Measurements from ENCODE around the gene GRAMD4.

Gene GRAMD4

DNA sequence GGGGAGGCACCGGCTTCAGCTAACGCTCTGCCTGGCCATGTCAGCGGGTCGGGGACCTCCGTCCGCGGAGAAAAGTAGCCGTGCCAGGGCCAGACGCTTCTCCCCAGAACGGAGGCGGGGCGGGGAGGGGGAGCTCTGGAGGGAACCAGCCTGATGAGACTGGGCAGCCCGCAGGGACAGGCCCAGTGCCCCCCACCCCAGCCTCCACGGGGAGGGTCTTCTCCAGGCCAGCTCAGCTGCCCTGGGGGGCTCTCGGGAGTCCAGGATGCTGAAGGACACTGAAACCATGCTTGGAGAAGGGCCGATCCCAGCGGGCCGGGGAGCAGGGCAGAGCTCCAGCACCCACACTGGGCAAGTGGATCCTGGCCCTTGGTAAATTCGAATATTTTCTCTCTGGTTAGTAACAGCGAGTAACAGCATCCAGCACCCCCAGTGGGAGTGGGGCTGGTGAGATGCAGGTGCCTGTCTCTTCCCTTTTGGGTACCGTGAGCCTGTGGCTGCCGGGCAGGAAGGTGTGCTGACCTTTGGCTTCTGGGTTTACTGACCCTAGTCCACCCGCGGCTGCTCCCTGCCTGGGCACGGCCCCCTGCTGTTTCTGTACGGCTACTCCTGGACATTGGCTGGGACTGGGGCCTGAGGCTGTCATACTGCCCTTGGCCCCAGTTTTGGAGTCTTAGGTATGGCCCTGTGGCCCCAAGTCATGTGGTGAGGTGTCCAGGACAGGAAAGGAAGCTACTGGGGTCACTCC lies 35.8 kb downstream of the GRAMD4 start:
- no peak for DNase-seq (ENCODE audit: low read depth, low spot score)

DNA sequence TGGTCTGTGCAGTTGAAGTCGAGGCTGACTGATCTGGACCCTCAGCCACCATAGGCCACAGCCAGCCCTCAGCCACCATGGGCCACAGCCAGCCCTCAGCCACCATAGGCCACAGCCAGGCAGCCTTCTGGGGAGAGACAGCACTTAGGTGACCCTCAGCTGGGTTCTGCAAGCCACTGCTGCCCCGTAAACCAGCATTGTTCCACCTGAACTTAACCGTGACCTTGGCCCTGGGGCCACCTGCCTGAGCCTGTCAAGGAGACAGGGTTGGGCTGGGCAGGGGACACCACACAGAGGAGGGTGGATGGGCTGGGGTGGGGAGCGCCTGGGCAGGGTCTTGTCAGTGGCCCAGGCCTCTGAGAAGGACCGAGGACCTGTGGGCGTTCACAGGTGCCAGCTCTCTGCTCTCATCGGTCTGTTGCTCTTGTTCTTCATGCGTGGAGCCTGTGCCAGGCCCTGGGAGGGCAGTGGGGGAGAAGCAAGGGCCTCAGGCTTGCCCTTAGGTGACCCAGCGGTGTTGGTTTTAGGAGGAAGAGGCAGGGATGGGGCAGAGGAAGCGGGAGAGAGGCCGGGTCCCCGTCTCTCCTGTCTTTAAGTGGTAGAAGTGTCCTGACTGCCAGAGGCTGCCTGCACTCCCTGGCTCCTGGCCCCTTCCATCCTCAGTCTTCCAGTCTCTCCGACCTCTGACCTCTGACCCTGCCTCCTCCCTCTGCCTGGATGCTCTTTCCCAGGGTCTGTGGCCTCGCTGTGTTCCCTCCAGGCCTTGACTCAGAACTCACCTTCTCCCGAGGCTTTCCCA lies 36.9 kb downstream of the GRAMD4 start:
- DNase-seq (ENCODE audit: low read depth, low spot score), result no peak

DNA sequence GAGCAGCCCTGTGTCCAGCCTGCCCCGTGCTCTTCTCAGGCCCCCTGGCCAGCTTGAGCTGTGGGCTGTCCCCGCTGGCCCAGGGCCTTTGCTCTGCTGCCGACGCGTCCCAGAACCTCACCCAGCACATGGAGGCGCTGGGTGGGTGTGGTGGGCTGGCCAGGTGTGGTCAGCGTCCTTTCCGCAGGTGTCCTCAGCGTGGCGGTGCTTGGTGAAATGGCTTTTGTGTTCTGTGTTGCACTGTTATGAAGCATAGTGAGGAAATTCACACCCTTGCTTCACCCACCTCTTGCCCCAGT lies 37.4 kb downstream of the GRAMD4 start:
- DNase-seq (ENCODE audit: low read depth, low spot score), result no peak

DNA sequence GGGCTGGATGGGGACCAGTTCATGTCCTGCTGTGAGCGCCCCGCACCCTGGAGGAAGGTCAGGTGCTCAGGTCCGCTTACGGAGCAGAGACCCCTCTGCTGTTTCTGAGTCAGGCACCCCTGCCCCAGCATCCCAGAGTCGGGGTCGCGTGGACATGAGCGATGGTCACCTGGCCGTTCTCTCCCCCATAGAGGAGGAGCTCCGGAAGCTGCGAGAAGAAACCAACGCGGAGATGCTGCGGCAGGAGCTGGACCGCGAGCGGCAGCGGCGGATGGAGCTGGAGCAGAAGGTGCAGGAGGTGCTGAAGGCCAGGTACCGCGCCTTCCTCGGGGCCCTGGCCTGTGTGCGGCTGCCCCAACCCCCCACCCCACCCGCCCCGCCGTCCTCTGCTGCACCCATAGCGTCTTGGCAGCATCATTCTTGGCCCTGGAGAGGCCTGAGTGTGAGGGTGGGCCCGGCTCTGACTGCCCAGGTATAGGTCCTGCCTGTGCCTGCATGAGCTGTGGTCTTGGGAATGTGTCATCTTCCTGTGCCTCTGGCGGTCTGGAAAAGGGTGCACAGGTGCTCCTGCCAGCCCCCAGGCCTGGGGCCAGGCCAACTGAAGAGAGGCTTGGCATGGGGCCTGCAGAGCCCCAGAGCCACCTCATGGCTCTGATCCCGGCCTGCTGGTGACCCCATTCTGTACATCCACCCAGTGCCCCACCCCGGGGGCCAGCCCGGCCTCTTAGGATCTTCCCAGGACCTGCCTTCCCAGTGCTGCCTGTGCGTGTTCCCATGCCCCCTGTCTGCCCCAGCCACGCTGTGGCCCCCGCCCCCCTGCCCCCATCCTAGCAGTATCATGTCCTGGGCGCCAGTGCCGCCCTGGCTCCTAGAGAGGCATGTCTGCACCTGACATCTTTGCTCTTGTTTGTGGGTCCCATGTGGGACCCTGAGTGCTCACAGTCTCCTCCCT lies 38.1 kb downstream of the GRAMD4 start:
- DNase-seq (ENCODE audit: low read depth, low spot score), result no peak

DNA sequence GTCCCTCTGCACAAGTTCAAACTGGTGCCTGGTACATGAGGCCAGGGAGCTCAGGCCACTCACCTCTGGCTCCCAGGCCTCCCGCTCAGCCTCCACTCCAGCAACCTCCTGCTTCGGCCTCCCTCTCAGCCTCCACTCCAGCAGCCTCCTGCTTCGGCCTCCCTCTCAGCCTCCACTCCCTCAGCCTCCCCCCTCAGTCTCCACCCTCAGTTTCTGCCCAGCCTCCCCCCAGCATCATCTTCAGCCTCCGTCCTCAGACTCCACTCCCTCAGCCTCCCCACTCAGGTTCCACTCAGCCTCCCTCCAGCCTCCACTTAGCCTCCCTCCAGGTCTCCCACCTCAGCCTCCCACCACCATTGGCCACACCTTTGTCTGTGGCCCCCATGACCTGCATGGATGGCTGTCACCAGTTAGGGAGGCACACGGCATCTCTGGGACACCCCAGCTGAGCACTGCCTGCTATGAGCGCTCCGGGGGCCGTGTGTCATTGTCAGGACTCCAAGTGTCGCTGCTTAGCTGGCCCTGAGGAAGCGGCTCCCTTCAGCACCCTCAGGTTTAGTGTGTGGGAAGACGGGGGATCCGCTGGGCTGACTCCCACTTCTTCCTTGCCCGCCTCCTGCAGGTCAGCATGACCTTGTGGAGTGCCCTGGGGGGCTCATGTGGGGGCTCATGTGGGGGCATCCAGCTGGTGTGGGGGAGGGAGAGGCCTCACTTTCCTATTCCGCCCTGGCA lies 39.0 kb downstream of the GRAMD4 start:
- no peak for DNase-seq (ENCODE audit: low read depth, low spot score)

DNA sequence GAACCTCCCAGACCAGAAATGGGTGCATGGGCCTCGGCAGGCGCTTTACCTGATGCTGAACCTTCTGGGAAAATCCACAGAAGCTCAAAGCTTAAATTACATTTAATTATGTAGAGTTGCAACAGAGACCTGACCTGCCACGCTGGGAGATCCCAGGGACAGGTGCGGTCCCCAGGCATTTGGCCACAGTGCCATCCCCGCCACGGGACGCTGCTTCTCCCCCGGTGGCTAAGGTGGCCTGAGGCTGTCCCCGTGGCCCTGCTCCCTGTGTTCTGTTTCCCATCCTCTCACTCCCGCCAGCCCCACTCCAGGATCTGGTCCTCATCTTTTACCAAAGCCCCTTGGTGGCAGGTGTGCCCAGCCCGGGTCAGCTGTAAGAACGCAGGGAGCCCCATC lies 39.6 kb downstream of the GRAMD4 start:
- no peak for DNase-seq (ENCODE audit: low read depth, low spot score)

DNA sequence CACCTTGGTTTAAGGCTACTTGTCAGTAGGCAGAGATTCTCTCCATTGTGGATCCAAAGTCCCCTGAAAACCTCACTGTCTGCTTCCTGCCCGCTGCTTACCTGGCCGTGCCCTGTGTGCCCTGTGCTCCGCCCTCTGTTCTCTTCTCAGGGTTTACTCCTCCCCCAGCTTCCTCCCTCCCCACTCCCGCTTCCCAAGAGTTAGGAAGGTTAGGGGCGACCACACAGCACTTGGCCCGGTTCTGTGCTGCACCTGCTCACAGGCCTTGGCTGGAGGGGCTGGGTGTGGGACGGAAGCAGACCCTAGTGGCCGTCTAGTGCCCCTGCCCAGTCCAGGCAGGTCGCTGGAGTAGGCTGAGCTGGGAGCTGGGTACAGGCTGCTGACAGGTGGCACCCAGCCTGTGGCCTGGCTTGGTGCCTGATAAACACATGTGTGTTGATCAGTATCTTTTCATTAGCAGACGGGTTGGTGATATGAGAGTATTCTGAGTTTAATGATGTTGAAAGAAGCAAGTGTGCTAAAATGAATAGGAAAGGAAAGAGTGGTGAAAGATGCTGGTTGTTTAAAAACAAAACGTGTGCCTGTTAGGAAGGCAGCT lies 40.5 kb downstream of the GRAMD4 start:
- no peak for DNase-seq (ENCODE audit: low read depth, low spot score)

DNA sequence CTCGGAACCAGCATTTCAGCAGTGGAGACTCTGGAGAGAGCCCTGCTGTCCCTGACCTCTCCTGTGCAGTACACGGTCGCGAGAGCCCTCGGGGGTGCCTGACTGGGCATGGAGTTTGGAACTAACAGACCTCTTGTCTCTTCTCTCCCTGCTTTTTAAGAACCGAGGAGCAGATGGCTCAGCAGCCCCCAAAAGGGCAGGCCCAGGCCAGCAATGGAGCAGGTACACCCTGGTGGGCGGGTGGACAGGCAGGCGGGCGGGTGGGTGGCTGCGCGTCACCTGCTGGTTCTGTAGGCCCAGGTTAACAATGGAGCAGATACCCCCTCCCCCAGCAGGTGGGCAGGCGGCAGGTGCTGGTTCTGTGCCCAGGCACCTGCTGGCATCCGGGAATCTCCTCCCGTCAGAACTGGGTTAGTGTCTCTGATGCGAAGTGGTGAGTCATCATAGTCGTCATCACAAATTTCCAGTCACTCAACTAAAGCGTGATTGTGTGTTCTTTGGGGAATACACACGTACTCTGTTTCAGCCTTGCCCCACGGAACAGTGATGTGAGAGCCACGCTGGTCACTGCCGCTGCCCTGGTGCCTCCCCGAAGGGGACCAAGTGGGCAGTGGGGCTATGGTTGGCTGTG lies 41.1 kb downstream of the GRAMD4 start:
- DNase-seq (ENCODE audit: low read depth, low spot score), result no peak

DNA sequence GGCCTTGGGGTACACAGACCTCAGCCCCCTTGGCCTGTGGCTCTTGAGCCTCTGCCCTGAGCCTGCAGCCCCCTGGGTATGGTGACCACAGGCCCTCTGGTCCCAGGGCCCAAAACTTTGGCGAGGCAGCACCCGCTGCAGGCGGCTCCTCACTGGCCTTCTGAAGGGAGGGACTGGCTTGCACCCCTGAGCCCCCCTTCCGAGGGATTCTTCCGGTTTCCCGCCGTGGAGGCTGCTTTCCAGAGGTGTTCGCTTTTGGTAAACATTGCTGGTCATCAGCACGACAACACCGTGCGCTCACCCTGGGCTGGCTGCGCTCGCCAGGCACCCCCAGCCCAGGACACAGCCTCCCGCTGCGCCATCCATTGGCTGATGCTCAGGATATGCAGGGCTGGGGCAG lies 42.0 kb downstream of the GRAMD4 start:
- DNase-seq (ENCODE audit: low read depth, low spot score), result no peak

DNA sequence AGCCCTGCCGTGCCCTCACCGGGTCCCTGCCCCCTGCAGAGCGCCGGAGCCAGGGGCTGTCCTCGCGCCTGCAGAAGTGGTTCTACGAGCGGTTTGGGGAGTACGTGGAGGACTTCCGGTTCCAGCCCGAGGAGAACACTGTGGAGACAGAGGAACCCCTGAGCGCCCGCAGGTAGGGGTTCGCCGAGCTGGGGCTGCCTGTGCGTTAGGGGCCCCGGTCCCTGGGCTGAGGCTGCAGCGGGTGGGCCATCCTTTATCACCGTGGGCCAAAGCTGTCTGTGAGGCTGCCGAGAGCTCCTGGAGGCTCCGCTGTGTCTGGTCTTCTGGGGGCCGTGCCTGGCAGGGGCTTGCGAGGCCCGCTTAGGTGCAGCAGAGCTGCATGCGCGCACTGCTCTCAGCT lies 42.8 kb downstream of the GRAMD4 start:
- no peak for DNase-seq (ENCODE audit: low read depth, low spot score)

DNA sequence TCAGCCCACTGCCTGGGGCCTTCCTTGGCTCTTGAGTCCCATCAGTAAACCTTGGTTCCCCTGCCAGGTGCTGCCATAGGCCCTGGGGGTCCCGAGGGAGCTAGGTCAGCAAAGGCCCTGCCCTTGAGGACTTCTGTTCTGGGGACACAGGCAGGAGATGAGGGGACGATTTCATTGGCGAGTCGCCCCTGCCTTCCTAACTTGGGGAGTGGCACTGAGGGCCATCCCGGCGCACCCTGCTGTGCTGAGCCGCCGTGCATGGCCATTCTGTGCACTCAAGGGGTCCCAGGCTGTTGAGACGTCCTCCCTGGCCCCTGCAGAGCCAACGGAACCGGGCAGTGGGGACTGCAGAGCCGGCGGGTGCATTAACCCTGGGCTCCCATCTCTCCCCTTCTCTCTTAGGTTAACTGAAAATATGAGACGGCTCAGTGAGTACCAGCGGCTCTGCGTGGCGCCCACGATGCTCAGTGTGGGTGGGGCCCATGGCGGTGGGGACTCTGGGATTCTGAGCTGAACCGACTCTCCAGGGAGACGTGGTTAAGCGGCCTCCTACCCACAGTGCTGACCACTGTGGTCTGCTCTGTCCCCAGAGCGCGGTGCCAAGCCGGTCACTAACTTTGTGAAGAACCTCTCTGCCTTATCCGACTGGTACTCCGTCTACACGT lies 43.4 kb downstream of the GRAMD4 start:
- DNase-seq (ENCODE audit: low read depth, low spot score), result no peak

DNA sequence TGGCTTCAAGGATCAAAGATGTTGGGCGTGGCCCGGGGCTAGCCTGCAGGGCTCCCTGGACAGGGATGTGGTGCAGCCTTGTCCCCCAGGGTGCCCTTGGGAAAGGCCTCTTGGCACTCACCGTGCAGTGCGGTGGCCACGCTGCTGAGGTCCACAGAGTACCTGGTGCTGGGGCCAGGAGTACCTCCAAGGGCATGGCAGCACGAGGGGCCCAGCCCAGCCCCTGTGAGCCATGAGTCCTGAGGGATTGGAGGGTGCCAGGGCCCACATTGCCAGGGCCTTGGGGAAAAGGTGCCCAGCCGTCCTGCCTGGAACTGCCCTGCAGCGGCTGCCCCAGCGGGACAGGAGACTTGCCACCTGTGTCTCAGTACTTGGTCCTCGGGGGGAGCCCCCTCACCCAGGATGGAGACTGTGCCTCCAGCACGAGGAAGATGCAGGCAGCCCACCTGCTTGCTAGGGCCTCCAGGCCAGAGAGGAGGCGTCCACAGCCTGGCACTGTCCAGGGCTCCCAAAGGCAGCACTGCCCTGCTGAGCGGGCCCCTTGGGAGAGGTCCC lies 44.2 kb downstream of the GRAMD4 start:
- no peak for DNase-seq (ENCODE audit: low read depth, low spot score)

DNA sequence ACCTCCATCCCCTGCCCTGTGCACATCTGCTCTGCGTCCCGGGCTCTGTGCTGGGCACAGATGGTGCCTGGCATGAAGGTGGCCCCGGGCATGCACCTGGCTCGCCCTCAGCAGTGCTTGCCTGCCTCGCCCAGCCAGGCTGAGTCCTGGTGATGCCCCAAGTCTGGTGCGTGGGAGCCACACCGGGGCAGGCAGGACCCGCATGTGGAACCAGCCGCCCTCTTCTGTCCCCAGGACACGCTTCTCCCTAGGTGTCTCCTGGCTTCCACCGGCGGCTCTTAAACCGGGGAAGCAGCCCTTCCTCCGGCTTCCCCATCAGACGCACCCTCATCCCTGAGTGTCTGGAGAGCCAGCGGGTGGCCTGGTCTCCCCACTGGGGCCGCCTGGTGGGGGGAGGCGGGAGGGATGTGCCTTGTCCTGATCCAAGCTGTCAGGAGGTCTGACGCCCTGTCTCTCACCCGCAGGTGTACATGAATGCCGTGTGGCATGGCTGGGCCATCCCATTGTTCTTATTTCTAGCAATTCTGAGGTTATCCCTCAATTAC lies 45.0 kb downstream of the GRAMD4 start:
- no peak for DNase-seq (ENCODE audit: low read depth, low spot score)

DNA sequence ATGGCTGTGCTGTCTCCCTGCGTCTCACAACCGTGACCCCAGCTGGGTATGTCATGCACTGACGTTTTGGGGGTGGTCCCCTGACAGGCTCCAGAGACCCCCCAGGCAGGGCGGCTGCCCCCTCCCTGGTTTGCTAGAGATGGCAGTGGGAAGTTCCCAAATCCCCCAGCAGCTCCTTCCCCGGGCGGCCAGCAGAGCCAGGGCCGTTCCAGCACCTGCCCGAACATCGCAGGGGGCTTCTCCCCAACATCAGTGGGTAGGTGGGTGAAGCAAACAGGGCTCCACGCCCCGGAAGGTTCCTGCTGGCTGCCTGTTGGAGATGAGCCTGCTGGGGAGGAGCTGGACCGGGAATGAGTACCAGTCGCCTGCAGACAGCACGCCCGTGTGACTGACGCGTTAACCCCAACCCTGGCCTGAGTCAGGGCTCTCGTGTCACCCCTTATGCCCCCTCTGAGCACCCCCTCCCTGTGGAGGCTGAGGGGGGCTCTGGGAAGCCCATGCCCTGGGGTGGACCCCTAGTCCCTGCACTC lies 45.6 kb downstream of the GRAMD4 start:
- no peak for DNase-seq (ENCODE audit: low read depth, low spot score)

DNA sequence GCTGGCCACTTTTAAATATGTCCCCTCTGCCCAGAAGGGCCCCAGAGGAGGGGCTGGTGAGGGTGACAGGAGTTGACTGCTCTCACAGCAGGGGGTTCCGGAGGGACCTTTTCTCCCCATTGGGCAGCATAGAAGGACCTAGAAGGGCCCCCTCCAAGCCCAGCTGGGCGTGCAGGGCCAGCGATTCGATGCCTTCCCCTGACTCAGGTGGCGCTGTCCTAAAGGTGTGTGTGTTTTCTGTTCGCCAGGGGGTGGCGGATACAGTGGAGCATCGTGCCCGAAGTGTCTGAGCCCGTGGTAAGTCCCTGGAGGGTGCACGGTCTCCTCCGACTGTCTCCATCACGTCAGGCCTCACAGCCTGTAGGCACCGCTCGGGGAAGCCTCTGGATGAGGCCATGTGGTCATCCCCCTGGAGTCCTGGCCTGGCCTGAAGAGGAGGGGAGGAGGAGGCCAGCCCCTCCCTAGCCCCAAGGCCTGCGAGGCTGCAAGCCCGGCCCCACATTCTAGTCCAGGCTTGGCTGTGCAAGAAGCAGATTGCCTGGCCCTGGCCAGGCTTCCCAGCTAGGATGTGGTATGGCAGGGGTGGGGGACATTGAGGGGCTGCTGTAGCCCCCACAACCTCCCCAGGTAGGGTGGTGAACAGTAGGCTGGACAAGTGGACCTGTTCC lies 46.5 kb downstream of the GRAMD4 start:
- peak; percentile 54 for DNase-seq (ENCODE audit: low read depth, low spot score)

DNA sequence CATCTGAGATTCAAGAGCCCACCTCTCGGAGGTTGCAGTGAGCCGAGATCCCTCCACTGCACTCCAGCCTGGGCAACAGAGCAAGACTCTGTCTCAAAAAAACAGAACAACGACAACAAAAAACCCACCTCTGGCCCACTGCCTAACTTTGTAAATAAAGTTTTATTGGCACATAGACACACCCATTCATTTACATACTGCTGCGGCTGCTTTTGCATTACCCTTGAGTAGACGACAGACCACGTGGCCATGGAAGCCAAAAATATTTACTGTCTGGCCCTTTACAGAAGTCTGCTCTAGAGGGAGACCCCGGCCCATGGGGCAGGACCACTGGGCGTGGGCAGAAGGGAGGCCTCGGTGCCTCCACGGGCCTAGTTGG lies 47.0 kb downstream of the GRAMD4 start:
- DNase-seq (ENCODE audit: low read depth, low spot score), result no peak

DNA sequence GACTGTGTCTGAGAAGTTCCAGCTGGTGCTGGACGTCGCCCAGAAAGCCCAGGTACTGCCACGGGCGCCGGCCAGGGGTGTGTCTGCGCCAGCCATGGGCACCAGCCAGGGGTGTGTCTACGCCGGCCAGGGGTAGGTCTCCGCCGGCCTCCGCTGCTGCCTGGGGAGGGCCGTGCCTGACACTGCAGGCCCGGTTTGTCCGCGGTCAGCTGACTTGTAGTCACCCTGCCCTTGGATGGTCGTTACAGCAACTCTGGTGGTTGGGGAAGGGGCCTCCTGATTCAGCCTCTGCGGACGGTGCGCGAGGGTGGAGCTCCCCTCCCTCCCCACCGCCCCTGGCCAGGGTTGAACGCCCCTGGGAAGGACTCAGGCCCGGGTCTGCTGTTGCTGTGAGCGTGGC lies 47.9 kb downstream of the GRAMD4 start:
- DNase-seq (ENCODE audit: low read depth, low spot score), result no peak

DNA sequence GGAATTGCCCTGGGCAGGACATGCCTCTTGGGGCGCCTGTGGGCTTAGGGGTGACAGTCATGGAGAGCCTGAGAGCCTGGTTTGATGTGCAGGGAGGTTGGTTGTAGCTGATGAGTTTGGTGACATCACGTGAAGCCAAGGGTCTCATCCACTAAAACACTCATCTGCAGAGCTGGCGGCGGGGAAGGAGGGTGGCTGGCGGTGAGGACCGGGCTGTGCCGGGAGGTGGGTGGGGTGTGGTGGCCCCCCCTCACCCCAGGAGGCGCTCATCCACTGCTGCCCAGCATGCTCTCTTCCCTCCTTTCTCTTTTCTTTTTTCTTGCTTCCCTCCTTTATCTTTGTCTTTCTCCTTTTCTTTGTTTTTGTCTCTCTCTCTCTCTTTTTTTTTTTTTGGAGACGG lies 49.0 kb downstream of the GRAMD4 start:
- no peak for DNase-seq (ENCODE audit: low read depth, low spot score)
